CD4-positive, alpha-beta T cell treated with Interferon gamma for 1 hour (primary cell): ENCODE results near the gene IGSF9B.

Experiments
- DNase-seq: peaks from one replicate; pipeline ENCODE4 v3.0.0-alpha.2; 2020

Gene IGSF9B

DNA sequence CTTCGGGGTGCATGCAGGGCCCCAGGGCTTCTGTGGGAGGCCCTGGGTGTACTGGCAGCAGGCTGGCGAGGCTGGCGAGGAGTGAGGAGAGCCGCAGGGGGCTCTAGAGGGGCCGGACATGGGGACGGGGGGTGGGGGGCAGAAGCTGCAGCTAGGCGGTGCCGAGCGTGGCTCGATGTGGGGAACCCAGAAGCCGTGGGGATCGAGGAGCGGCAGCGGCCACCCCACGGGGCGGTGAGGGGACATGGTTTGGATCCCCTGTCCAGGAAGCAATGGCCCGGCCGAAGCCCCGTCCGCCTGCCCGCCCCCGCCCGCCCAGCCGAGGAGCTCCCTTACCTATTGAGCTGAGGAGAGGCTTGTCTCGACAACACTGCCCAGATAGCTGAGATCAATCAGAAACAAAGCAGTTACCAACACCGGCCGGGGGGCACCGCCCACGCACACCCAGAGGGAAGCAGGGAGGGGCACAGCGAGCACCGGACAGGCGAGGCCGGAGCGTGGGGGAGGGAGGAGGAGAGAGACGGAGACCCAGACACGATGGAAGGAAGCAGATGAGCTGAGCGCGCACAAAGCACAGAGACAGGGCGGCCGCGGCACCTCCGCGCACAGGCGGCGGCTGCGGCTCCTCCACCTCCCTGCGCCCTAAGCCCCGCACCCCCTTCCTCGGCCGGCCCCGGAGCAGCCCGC is 38.7 kb downstream of the IGSF9B start:
- DNase-seq: no peak

DNA sequence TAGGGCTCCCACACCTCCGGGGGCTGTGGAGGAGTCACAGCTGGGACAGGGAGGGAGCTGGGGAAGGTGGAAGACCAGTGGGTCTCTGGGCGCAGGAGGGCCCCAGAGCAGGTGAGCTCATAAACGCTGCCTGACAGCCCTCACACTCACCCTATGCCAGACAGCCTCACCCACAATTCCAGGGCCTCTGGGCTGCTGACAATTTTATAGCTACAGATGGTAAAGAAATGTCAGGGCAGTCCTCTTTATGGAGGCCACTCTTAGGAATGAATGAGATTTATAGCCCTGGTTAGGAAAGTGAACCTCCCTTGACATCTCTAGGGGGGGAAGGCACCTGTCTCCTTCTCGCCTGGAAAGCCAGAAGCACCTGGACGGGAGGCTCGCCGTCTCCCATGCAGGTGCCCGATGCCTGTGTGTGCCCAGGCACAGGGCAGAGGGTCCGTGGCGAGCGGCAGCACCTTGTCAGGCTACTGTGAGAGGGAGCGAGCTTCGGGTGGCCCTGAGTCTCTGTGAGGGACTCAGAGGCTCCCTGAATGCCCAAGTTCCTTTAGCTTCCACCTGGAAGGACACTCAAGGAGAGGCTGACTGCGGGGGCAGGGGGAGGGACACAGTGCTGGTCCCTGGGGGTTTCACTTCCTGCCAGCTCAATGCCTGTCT is 39.9 kb downstream of the IGSF9B start:
- DNase-seq: no peak

DNA sequence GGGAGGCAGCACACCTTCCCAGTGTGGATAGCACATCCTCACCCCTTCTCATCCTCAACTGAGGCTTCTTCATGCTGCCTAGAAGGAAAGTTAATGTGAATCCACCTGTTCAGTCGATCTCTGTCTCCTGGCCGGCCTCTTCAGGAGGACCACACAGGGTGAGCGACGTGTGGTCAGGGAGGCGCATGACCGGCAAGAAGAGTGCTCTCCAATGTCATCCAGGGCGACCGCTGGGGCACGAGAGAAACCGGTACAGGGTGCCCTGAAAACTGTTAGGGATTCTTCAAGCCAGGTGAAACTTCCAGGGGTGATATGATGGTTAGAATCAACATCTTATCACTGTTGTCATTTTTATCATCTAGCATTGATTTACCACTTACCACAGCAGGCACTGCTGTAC is 43.0 kb downstream of the IGSF9B start:
- no peak for DNase-seq

DNA sequence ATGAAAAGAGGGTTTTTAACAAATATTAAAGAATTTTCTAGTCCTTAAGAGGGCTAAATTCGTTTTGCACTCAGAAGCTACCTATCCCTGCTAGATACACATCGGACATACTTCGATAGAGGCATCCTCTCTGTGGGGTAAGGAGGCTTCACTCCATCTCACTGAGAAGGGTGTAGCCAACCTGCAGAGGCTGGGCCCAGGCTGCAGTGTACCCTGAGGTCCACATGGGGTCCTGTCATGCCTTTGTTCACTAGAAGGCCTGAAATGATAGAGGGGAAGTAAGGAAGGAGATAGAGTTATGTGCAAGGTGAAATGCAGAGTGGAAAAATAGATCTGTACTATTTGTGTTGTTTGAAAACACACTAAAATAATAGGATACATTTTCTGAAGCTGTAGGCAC is 45.6 kb downstream of the IGSF9B start:
- no peak for DNase-seq

DNA sequence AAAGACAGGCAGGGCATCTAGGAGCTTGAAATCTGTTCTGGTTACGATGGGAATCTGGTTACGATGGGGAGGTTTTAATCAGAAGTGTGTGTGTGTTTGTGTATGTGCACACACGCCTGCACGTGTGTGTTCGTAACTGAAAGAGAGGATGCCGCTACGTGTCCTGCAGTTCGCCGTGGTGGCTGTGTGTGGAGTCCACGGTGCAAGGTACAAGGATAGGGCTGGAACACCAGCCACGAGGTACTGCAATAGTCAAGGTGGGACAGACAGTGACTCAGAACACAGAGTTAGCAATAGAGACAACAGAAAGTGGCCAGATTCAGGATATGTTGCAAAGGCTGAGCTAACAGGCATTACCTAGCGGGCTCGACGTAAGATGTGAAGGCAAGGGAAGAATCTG is 46.7 kb downstream of the IGSF9B start:
- no peak for DNase-seq

DNA sequence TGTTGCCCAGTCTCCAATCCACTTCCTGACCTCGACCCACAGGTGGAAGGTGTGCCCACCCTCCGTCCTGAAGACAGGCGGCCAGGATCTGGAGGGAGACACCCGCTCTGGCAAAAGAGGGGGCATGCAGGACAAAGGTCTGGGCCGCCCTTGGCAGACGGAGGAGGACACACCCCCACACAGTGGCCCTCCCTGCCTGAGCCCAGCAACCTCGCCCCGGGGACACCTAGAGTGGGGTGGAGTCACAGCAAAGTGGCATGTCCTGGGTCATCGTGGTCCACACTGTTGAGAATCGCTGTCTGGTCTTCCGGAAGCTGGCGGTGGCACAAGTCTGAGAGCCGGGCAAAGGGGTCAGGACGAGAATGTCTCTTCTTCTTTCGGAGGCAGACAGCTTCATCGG is 47.9 kb downstream of the IGSF9B start:
- no peak for DNase-seq

DNA sequence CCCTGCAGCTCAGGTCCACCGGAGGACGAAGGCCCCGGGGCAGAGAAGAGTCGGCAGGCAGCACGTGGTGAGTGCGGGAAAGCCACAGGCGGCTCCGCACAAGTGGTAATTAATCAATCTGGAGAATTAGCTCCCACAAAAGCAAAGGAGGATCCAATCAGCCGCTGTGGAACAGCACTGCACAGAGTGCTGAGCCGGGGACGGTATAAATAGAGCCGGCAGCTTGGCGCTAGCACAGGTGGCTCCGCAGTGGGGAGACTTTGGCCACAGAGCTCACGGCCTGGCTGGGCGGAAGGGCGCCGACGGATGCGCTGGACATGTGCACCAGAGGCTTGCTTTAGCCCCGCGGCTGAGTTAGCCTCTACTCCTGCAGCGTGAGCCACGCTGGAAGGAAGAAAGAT is 48.9 kb downstream of the IGSF9B start:
- no peak for DNase-seq

DNA sequence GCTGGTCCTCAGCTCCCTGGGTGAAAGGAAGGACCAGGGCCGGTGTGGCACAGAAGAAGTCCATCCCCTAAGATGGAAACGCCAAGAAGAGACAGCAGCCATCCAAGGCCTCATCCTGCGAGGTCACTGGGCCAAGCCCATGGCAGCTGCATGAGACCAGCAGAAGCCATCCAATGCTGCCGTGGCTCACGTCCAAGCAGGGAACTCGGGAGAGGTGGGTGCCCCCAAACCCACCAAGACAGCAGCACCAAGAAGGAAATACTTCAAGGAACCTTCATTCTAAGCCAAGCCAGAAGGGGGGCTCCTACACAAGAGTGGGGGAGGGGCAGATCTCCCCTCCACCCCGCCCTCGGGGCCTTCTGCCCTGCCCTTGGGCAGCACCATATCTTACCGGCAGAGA is 49.6 kb downstream of the IGSF9B start:
- DNase-seq: no peak

DNA sequence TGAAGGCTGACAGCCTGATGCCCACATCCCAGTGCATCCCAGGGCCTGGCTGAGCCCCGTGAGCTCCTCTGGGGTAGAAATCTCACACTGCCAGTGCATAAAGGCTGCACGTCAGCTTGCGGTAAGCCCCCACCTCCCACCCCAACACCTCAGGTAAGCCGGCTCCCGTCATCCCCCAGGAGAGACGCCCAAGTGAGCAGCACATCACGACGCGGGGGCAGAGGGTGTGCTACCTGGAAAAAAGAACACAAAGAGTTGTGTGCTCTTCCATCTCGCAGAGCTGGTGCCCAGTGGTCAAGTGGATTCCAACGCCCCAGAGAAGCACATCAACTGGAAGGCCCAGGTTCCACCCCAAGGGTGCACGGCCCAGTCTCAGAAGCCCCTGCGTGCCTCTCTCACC is 50.0 kb downstream of the IGSF9B start:
- DNase-seq: no peak

DNA sequence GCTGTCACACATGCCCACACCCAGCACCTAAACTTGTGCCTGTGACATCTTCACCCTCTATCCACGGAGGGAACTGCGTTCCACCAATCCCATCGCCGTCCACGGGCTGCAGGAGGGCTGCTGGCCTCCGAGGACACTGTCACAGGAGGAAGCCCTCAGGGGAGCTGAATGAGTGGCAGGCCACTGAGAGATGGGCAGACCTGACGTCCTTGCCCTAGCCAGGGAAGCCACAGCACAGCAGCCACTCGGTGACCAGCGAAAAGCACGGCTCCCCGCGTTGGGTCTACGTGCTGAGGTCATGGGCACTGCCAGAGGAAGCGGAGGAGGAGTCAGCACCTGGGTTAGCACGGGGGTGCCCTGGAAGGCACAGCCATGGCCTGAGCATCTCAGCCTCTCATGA is 50.5 kb downstream of the IGSF9B start:
- DNase-seq: no peak

DNA sequence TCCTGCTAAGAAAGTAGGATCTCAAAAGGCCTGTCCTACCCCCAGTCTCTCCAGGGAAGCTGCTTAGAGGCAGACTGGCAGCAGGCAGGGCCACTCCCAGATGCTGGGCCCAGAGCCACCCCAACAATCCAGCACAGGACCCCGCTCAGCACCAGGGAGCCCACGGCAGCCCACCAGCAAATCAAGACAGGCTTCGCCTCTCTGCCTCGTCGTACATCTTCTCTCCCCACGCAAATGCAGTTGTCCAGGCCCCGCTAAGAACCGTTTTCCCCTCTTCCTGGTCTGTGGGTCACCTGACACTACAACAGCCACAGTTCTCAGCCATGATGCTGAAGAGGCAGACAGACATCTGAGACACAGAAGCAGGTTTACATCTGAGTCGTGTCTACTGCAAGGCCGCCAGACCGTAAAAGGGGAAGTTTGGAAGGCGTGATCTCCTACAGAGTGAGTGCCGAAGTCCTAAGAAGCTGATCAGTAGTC is 51.1 kb downstream of the IGSF9B start:
- no peak for DNase-seq

DNA sequence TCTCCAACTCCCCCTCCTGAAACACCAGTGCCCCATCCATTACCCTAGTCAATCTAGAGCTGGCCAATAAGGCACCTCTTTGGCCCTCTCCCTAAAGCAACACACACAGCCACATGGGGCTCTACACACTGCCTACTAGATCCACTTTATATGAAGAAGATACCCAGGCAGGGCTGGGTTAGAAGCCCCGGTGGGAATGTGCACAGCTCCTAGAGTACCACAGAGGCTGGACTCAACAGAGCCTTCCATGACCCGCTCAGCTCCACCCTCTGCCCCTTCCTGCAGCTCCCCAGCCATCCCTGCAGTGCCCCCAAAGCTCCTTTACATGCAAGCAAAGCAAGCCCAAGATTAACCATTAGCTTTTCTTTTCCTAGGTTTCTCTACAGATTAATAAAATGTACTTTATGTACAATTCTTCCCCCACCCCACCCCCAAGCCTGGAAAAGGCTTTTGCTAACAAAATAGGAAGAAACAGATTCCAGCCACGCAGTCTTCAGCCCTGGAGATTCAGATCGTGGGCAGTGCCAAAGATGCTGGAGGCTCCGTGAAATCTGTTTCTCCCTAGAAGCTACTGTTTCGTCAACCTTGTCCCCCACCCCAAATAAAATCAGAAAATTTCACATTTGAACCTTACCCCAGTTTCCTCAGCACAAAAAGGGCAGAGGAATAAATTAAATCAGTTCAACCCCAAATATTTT is 51.8 kb downstream of the IGSF9B start:
- no peak for DNase-seq

DNA sequence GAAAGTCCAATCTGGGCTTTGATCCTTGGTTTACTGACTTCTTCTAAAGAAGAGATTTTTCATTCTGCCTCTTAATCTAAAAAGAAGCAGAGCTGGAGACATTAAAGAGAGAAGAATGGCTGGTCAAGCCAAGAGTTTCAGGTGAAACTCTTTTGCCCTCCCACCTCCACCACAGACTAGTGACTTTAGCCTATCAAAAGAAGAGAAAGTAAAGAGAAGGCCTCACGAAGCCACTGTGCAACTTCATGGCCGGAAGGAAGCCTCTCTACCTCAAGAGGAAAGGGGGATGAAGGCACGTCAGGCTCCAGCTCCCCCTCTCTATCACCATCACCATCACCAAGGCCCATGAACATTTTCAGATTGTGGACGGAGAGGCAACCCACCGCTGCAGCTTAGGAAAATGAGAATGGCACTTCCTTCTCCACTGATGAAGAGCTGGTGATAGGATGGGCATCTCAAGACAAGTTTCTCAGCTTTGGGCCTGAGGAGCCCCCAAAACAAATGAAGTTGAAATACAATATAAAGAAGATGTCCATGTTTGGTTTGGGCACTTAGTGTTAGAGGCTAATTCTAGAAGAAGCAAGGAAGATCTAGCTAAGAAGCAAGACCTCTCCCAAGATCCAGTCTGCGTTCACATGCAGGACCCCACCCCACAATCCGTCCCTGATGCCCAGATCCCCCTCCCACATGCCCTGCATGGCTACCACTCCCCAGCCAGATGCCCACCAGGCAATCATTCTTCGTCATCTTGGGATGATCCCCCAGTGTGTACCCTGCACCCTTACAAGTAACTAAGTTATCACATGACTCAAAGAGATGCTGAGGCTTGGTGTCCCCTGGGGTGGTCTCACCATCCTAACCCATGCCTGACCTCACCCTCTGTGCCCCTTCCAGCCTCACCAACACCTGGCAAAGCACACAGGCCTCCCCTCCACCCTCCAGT is 52.6 kb downstream of the IGSF9B start:
- DNase-seq: no peak

DNA sequence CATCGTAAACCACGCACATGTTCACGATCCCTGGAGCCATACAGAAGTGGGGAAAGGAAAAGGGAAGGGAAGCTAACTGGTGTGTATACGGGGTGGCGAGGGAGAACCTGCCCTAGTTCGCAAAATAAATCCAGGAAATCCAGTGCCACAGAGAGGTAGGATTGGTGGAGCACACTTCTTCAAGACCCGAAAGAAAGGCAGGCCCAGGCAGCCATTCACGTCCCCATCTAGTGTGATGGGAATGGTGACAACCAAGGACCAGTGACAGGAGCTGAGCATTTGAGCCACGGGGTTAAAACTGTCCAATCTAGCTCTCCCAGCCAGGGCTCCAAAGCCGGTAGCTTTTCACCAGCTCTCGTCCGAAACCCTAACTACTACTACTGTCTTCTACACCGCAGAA is 53.7 kb downstream of the IGSF9B start:
- no peak for DNase-seq

DNA sequence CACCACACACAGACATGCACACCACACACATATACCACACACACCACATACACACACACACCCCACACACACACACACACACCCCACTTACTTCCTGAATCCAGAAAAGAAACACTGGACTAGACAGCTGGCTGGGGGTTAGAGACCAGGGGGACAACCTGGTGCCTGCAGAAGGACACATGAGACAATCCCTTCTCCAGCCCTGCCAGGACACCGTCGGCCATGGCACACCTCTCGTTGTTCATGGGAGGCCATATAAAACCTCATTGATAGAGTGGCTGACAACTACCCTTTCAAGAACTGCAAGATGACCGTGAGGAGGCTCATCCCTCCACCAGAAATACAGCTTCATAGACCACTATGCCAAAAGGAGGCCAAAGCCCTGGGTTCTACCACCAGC is 54.3 kb downstream of the IGSF9B start:
- DNase-seq: no peak

DNA sequence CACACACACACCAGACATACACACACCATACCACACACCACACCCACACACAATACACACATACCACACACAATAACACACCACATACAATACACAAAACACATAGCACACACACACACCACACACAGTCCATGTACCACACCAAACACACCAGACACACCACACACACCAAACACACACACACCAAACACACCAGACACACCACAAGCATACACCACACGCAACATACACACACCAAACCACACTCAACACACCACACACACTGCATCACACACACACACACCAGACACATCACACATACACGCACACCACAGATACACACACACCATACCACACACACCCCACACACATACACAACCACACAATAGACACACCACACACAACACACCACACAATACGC is 54.8 kb downstream of the IGSF9B start:
- no peak for DNase-seq

DNA sequence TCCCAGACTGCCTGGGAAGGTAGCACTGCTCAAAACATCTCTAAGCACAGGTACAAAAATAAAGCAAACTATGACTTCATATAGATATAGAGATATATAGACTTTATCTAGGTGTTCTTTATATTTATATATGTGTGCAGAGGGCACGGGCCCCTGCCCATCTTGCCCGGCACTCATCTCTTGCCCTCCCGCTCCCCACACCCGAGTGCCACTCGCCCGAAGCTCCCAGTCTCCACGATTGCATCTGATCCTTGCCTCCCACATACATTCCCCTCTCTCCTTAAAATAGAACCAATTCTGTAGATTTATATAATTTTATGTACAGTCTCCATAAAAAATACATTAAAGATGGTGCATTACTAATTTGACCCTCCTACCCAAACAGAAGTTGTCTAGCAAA is 55.5 kb downstream of the IGSF9B start:
- no peak for DNase-seq

DNA sequence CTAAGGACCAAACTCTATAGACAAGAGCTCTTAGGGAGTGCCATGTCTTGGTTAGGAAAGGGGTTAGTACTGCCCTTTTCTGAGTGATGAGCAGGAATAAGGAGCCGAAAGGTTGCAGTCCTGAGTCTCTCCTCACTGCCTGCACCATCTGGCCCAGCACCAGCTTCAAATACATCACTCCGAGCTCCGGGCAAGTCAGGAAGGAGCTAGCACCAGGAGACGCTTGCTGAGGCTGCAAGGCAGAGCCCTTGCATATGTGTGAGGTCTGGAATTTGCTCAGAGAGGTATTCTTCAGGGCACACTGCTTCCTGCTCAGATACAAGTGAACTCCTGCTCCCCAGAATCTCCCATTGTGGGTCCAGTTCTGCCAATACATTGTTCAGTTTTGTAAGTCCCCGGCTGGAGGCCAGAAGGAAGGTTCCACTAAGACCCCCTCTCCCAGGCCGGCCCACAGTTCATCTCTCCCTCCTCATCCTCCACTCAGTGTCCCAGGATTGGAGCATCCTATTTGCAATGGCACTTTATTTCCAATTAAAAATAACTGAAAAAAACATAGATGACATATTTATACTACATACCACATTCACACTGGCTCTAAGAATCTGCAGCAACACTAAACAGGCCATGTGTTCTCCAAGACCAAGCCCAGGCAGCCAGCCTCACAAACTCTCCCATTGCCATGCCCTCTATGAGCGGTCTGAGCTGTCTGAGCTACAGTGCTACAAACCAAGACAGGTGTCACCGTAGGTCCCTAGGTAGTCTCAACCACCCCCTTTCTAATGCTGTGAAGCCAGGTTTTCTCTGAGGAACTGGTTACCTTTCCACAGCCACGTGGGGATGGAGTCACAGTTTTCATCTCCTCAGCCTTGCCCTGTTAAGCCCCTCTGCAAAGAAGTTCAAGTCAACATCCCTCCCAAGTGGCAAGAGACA is 56.3 kb downstream of the IGSF9B start:
- DNase-seq: no peak

DNA sequence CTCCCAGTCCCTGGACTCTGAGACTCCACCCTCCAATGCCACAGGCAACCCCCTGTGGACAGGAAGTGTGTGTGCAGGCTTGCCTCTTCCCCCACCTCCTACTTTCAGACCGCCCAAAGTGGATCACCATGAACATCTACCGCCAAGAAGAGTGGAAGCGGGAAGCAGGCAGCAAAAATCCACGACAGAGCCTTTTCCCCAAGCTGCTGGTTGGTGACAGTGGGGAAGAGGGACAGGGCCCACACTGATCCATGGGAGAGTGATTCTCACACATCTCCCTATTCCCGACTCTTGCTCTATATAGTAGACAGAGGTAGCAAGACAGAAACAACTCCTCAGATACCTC is 58.0 kb downstream of the IGSF9B start:
- DNase-seq: no peak

DNA sequence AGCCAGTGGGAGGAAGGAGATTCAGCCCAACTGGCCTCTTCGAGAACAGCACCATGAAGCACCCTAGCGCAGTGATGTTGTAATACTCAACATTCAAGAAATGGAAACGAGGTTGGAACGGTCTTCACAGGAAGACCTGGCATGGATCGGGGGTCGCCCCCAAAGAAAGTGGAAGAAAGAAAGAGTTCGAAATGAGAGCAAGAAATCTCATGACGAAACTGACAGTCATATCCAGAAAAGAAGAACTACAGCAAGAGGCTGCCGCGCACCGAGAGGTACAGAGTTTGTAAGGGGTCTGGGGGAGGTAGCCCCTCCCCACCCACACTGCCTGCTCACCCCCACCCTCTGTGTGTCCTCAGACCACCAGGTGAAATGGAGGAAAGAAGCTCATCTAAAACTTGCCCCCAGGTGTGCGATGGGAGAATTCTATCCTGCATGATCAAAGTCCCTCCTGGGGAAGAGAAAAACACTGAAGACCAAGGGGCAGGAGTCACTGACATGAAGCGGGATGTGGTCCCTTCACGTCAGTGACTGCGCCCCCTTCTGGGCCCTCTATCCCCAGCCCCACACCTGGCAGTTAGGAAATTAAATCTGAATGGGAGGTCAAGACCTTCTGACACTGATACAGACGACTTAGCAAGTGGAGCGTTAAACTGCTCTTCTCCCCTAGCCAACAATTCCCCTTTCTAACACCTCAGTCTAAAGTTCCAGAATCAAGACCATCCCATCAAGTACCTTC is 58.6 kb downstream of the IGSF9B start:
- DNase-seq: no peak

DNA sequence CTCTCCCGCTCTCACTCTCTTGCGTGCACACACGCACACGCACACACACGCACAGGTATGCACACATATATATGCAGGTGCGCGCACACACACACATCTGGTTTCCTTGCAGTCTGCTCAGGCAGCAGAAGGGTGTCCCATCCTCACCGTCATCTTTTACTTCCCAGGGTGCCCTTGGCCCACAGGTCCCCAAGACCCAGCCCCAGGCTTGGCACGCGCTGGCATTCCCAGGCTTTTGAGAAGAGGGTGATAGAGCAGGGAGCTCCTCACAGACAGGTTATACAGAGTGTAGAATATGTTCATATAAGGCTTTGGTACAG is 59.5 kb downstream of the IGSF9B start:
- DNase-seq: no peak
